Measurements from ENCODE around the gene SLC25A43.

DNA sequence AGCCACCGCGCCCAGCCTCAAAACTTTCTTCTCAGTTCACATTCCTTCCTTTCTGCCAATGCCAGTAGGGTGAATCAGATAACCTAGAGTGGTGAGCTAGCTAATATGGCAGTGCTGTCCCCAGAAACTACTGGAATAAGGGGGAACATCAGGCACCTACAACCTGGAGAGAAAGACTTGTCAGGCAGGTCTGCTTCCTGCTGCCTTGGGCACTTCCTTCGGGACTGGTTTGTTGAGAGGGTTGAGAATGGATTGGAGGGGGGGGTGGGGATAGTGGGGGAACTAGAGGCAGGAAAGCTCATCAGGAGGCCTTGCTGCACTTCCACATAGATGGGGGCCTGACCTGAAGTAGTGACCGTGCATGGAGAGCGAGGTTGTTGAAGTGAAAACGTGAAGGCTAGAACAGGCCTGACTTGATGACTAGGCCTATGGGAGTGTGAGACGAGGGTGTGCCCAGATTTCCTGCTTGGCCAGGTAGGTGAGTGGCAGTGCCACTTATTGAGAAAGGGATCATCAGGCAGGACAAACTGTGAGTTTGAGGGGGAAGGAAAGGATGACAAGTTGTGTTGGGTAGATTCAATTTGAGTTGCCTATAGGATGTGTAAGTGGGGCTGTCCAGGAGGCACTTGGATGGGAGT is 102.5 kb downstream of the SLC25A43 start:
- TF ChIP-seq, protein P1, sequence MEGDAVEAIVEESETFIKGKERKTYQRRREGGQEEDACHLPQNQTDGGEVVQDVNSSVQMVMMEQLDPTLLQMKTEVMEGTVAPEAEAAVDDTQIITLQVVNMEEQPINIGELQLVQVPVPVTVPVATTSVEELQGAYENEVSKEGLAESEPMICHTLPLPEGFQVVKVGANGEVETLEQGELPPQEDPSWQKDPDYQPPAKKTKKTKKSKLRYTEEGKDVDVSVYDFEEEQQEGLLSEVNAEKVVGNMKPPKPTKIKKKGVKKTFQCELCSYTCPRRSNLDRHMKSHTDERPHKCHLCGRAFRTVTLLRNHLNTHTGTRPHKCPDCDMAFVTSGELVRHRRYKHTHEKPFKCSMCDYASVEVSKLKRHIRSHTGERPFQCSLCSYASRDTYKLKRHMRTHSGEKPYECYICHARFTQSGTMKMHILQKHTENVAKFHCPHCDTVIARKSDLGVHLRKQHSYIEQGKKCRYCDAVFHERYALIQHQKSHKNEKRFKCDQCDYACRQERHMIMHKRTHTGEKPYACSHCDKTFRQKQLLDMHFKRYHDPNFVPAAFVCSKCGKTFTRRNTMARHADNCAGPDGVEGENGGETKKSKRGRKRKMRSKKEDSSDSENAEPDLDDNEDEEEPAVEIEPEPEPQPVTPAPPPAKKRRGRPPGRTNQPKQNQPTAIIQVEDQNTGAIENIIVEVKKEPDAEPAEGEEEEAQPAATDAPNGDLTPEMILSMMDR (conservative IDR thresholded peaks at IDR 0.05; ENCODE audit: low read length) = no peak
- TF ChIP-seq EZH2phosphoT487 (IDR thresholded peaks at IDR 0.05; ENCODE audit: borderline replicate concordance) = no peak
